WTC11 (cell line): ENCODE measurements around the gene TOM1L2. TPM values are rescaled to one million over a fixed set of nuclear protein-coding genes. Genes with fewer than 3 reads are reported as not detected.

ENCODE experiments used
- ATAC-seq: fragments of 200-7000 bp; cut with Tn5 transposase; 2 replicates; pipeline ENCODE4 v1.10.0; 2021; ENCODE audit warnings: mild to moderate bottlenecking, moderate library complexity
- CTCF ChIA-PET: fragments of 300-600 bp; sonication (Branson Sonifier 250); formaldehyde crosslinking; loops from one replicate; lab custom pipeline; 2021; ENCODE audit warnings: antibody characterized with exemption; lab: Charles Lee
- POLR2A ChIA-PET: fragments of 350-600 bp; sonication (Branson Sonifier 250); formaldehyde crosslinking; loops from one replicate; lab custom pipeline; 2021; ENCODE audit warnings: antibody characterized with exemption; lab: Charles Lee
- DNase-seq: peaks from one replicate; pipeline ENCODE4 v3.0.0; 2021; ENCODE audit warnings: low spot score
- H3K27ac Mint-ChIP-seq: 2 replicates; pipeline ENCODE4 v1.8.0; 2021; ENCODE audit warnings: mixed read lengths
- H3K27me3 Mint-ChIP-seq: 2 replicates; pipeline ENCODE4 v1.8.0; 2021; ENCODE audit warnings: low read depth, mild to moderate bottlenecking, moderate library complexity, mixed read lengths
- H3K36me3 Mint-ChIP-seq: 2 replicates; pipeline ENCODE4 v1.8.0; 2021; ENCODE audit warnings: mixed read lengths
- H3K4me1 Mint-ChIP-seq: 2 replicates; pipeline ENCODE4 v1.8.0; 2022; ENCODE audit warnings: mixed read lengths
- H3K4me3 Mint-ChIP-seq: 2 replicates; pipeline ENCODE4 v1.8.0; 2021; ENCODE audit warnings: mild to moderate bottlenecking, moderate library complexity, mixed read lengths
- H3K9me3 Mint-ChIP-seq: 2 replicates; pipeline ENCODE4 v1.8.0; 2021; ENCODE audit warnings: mixed read lengths
- CBFB ChIP-seq: sonication (generic); formaldehyde crosslinking; IDR thresholded peaks from 2 replicates; pipeline ENCODE4 v1.8.1; 2022; ENCODE audit warnings: mild to moderate bottlenecking, low read depth, missing genetic modification reagents
- CTCF ChIP-seq: fragments of 200-600 bp; IDR thresholded peaks from 2 replicates; pipeline ENCODE4 v1.8.0; 2022; ENCODE audit warnings: antibody characterized with exemption
- HMGXB4 ChIP-seq: sonication (generic); formaldehyde crosslinking; IDR thresholded peaks from 2 replicates; pipeline ENCODE4 v1.8.1; 2023; ENCODE audit warnings: mild to moderate bottlenecking, moderate library complexity, missing genetic modification reagents
- IRF1 ChIP-seq: sonication (generic); formaldehyde crosslinking; IDR thresholded peaks from 2 replicates; pipeline ENCODE4 v1.8.0; 2023; ENCODE audit warnings: missing genetic modification reagents
- JAZF1 ChIP-seq: fragments of 250-450 bp; sonication (Bioruptor Pico); IDR thresholded peaks from 2 replicates; pipeline ENCODE4 v1.9.0; 2021; ENCODE audit warnings: moderate library complexity, mild to moderate bottlenecking, inconsistent platforms
- JUN ChIP-seq: sonication (generic); formaldehyde crosslinking; IDR thresholded peaks from 2 replicates; pipeline ENCODE4 v1.8.0; 2023; ENCODE audit warnings: mild to moderate bottlenecking, missing genetic modification reagents
- NR3C1 ChIP-seq: sonication (generic); formaldehyde crosslinking; conservative IDR thresholded peaks from 2 replicates; pipeline ENCODE4 v1.8.1; 2023; ENCODE audit warnings: low read depth, mild to moderate bottlenecking, missing genetic modification reagents
- PRDM15 ChIP-seq: sonication (generic); formaldehyde crosslinking; IDR thresholded peaks from 2 replicates; pipeline ENCODE4 v1.8.0; 2022; ENCODE audit warnings: missing genetic modification reagents
- PREB ChIP-seq: sonication (generic); formaldehyde crosslinking; IDR thresholded peaks from 2 replicates; pipeline ENCODE4 v1.8.1; 2022; ENCODE audit warnings: mild to moderate bottlenecking, missing genetic modification reagents, moderate library complexity, borderline replicate concordance
- RELA ChIP-seq: sonication (generic); formaldehyde crosslinking; IDR thresholded peaks from 2 replicates; pipeline ENCODE4 v1.8.1; 2022; ENCODE audit warnings: missing genetic modification reagents, mild to moderate bottlenecking, borderline replicate concordance
- TEAD4 ChIP-seq: sonication (generic); formaldehyde crosslinking; IDR thresholded peaks from 2 replicates; pipeline ENCODE4 v1.8.0; 2022; ENCODE audit warnings: mild to moderate bottlenecking, missing genetic modification reagents
- TP53 ChIP-seq: sonication (generic); formaldehyde crosslinking; IDR thresholded peaks from 2 replicates; pipeline ENCODE4 v1.8.1; 2023; ENCODE audit warnings: mild to moderate bottlenecking, missing genetic modification reagents
- USF1 ChIP-seq: sonication (generic); formaldehyde crosslinking; IDR thresholded peaks from 2 replicates; pipeline ENCODE4 v1.8.0; 2022; ENCODE audit warnings: mild to moderate bottlenecking, missing genetic modification reagents
- USF2 ChIP-seq: sonication (generic); formaldehyde crosslinking; IDR thresholded peaks from 2 replicates; pipeline ENCODE4 v1.8.1; 2023; ENCODE audit warnings: mild to moderate bottlenecking, missing genetic modification reagents, moderate library complexity
- ZBTB21 ChIP-seq: sonication (generic); formaldehyde crosslinking; IDR thresholded peaks from 2 replicates; pipeline ENCODE4 v1.8.1; 2023; ENCODE audit warnings: mild to moderate bottlenecking, missing genetic modification reagents, borderline replicate concordance
- ZNF121 ChIP-seq: sonication (generic); formaldehyde crosslinking; IDR thresholded peaks from 2 replicates; pipeline ENCODE4 v1.8.0; 2023; ENCODE audit warnings: missing genetic modification reagents
- ZNF281 ChIP-seq: sonication (generic); formaldehyde crosslinking; IDR thresholded peaks from 2 replicates; pipeline ENCODE4 v1.8.0; 2023; ENCODE audit warnings: mild to moderate bottlenecking, missing genetic modification reagents
- ZNF396 ChIP-seq: fragments of 250-450 bp; sonication (Bioruptor Pico); IDR thresholded peaks from 2 replicates; pipeline ENCODE4 v1.8.0; 2021; ENCODE audit warnings: mild to moderate bottlenecking, moderate library complexity, borderline replicate concordance
- ZNF416 ChIP-seq: fragments of 250-450 bp; sonication (Bioruptor Pico); IDR thresholded peaks from 2 replicates; pipeline ENCODE4 v1.9.0; 2021; ENCODE audit warnings: mild to moderate bottlenecking, inconsistent platforms
- ZNF423 ChIP-seq: fragments of 250-450 bp; sonication (Bioruptor Pico); IDR thresholded peaks from 2 replicates; pipeline ENCODE4 v2.1.2; 2022; ENCODE audit warnings: mild to moderate bottlenecking, moderate library complexity
- total RNA-seq: library from RNA; stranded (reverse); gene quantifications from 3 replicates; pipeline ENCODE4 v1.2.3, GENCODE V29; 2021

TOM1L2 gene
- total RNA-seq, 1 experiment from 2014 or later = 6.4 TPM

- Mint-ChIP-seq H3K4me3 (no peak overlapping the region), H3K27me3 (peaks cover 3% of the 10 kb centered on the region; the same call in 1 of the 2 replicates), H3K36me3 (peaks cover 10% of the 10 kb centered on the region; the same call in 1 of the 2 replicates), H3K4me1 (peaks cover 21% of the 10 kb centered on the region), H3K27ac (no peak overlapping the region), H3K9me3 (no peaks in the 10 kb centered on the region)
- ChIA-PET CTCF (interaction anchor here (0.9 kb wide), 1 partner anchor 10 kb away, joined by 3 read pairs; no protein-coding TSS in a partner anchor), POLR2A (no interaction called here)
- TF ChIP-seq PRDM15 (CRISPR knock-in tag) (no peak), USF1 (CRISPR knock-in tag) (no peak), JUN (CRISPR knock-in tag) (no peak), ZNF423 (CRISPR knock-in tag) (no peak)
- no peak for ATAC-seq
- DNase-seq = no peak
Observed at GRCh38 chr17:17909078-17909477, 63.1 kb downstream of the TOM1L2 start.

GRCh38 chr17:17907469-17907868 is 64.7 kb downstream of the TOM1L2 start:
- Mint-ChIP-seq H3K4me3 (no peak overlapping the region), H3K4me1 (peaks cover 20% of the 10 kb centered on the region)
- POLR2A ChIA-PET = interaction anchor here (0.6 kb wide), 1 partner anchor 96 kb away, joined by 3 read pairs; no protein-coding TSS in a partner anchor
- no peak for ATAC-seq
- TF ChIP-seq NR3C1 (CRISPR knock-in tag) = no peak
- no peak for TF ChIP-seq JAZF1 (CRISPR knock-in tag)
- TF ChIP-seq IRF1 = no peak
- TF ChIP-seq ZNF416 (CRISPR knock-in tag) = no peak
- no peak for TF ChIP-seq CTCF
- no peak for TF ChIP-seq PREB (CRISPR knock-in tag)
- no peak for TF ChIP-seq ZNF396 (CRISPR knock-in tag)
- TF ChIP-seq RELA (CRISPR knock-in tag) = no peak
- no peak for TF ChIP-seq ZNF281 (CRISPR knock-in tag)
- TF ChIP-seq CBFB = no peak
- TF ChIP-seq TEAD4 (CRISPR knock-in tag) = no peak
- no peak for TF ChIP-seq USF2 (CRISPR knock-in tag)
- no peak for TF ChIP-seq TP53 (CRISPR knock-in tag)
- TF ChIP-seq HMGXB4 (CRISPR knock-in tag) = no peak
- TF ChIP-seq ZNF121 (CRISPR knock-in tag) = no peak
- TF ChIP-seq ZBTB21 (CRISPR knock-in tag) = no peak
- TF ChIP-seq, all 79 proteins: peak for 0
- DNase-seq = no peak
- H3K9me3 Mint-ChIP-seq = no peaks in the 10 kb centered on the region
- CTCF ChIA-PET = interaction anchor here (1.2 to 2.1 kb wide), 3 partner anchors 12 to 19 kb away, joined by 5 to 6 read pairs (median 5); no protein-coding TSS in a partner anchor
- peaks cover 4% of the 10 kb centered on the region; the same call in 1 of the 2 replicates for H3K36me3 Mint-ChIP-seq
- H3K27ac Mint-ChIP-seq = no peak overlapping the region
- no peaks in the 10 kb centered on the region for H3K27me3 Mint-ChIP-seq
